Activated CD4-positive, alpha-beta T cell treated with anti-CD3 and anti-CD28 coated beads for 24 hours (primary cell): ENCODE data around the gene CD300A.

Source experiments
- DNase-seq, 2 donors: peaks; one replicate each; pipeline ENCODE4 v3.0.0-alpha.2; 2020; ENCODE audit warnings: low read depth in 2 of 2

The CD300A gene

DNA sequence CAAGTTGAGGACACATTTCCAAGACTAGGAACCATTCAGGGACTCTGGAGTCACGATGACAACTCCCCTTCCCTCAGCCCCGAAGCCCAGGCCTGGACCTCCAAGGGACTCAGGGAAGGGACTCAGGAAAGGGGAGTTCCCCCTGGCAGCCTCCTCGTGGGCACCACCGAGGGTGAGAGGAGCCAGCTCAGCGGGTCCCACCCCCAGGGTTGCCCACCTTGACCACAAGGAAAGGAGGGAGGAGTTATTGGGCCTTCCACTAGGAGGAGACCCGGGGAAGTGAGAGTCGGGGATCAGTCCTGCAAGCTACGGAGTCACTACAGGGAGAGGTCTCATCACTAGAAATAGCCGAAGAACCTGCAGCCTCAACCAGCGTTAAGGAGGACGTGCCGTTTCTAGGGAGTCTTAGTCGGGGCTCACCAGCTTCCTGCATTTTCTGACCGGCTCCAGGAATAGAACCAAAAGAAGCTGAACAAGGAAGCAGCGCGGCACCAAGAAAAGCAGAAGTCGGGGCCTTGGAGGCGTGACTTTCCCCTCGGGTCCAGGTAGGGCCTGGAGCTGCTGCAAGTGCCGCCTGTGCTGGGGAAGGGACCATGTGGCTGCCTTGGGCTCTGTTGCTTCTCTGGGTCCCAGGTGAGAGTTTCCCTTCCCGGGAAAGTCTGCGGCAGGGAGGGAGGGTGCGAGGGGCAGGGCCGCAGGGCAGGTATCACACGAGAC lies at the start of gene CD300A:
Gene CD300A, plus strand, starts transcription at position 524 of the 717 bp plus-strand sequence. Its CDS starts 70 bp downstream, at position 594.
- no peak for DNase-seq

- DNase-seq, result no peak
Observed at GRCh38 chr17:74417178-74418045, 49.0 kb upstream of the CD300A start.

DNA sequence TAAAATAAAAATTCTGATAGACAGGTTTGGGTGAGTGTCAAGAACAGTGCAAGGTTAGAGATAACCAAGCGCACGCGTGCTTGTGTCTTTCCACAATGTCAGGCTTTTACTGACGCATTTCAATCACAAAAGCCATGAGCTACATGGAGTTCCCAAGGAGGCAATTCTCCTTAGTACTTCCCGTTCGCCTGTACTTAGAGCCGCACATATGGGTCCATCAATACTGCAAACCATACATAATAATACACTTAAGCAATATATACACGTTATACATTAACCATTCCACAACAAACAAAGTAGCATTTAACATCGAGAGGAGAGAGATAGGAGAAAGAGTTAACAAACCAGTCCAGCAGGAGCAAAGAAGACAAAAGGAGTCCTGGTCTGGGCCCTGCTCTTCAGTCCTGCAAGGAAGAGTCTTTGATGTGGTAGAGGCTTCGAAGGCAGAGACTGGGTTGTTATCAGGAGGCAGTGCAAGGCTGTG lies 46.5 kb upstream of the CD300A start:
- no peak for DNase-seq

GRCh38 chr17:74424117-74424516 lies 42.3 kb upstream of the CD300A start:
- DNase-seq, result no peak

- no peak for DNase-seq
Observed at GRCh38 chr17:74424657-74425056, 41.8 kb upstream of the CD300A start.

- no peak for DNase-seq
Observed at GRCh38 chr17:74426551-74427047, 39.8 kb upstream of the CD300A start.

DNA sequence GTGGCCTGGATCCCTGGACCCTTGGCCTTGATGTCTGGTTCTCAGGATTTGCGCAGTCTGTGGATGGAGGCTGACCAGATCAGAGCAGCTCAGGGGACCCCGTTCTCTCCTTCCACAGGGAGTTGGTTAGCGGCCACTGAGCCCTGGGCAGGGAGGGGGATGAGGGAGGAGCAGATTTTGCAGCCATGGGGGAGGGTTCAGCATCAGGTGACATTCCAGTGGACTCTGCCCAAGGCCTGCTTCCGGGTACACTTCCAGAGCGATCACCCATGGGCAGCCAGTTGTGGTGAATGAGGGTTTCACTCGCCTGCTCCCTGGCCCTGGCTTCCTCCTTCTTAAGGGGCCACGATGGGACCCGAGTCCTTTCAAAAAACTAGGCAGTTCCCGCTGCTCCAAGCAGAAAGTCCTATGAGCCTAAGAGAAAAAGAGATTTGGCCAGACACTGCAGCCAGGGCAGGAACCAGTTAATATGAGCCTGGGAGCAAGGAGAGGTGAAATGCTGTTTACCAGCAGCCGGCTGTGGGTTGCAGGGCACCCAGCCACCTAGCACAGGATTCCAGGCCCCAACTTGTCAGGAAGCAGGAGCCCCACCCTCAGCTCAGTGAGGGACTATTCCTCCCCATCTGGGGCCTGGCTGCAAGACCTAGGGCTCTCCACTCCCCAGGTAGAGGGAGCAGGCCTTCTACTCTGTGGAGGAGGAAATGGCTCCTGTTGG lies 39.2 kb upstream of the CD300A start:
- DNase-seq, result no peak

DNA sequence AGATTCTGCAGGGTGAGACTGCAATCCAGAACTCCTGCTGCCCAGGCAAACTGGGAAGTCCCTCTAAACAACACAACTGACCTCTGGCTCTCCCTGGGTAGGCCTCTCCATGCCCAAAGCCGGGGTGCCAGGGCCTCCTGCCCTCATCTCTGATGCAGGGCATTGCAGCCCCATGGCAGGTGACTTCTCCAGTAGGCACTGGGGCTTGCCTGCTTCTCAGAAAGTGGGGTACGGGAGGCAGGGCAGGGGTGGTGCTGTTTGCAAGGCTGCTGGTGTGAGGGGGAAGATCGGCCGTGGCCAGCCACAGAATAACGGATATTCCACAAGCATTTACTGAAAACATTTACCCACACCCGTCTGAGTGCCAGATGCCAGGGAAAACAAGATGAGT lies 38.7 kb upstream of the CD300A start:
- DNase-seq, result no peak

- DNase-seq, result no peak
Observed at GRCh38 chr17:74429604-74430384, 36.6 kb upstream of the CD300A start.

- DNase-seq, result no peak
Observed at GRCh38 chr17:74430385-74430705, 36.1 kb upstream of the CD300A start.

DNA sequence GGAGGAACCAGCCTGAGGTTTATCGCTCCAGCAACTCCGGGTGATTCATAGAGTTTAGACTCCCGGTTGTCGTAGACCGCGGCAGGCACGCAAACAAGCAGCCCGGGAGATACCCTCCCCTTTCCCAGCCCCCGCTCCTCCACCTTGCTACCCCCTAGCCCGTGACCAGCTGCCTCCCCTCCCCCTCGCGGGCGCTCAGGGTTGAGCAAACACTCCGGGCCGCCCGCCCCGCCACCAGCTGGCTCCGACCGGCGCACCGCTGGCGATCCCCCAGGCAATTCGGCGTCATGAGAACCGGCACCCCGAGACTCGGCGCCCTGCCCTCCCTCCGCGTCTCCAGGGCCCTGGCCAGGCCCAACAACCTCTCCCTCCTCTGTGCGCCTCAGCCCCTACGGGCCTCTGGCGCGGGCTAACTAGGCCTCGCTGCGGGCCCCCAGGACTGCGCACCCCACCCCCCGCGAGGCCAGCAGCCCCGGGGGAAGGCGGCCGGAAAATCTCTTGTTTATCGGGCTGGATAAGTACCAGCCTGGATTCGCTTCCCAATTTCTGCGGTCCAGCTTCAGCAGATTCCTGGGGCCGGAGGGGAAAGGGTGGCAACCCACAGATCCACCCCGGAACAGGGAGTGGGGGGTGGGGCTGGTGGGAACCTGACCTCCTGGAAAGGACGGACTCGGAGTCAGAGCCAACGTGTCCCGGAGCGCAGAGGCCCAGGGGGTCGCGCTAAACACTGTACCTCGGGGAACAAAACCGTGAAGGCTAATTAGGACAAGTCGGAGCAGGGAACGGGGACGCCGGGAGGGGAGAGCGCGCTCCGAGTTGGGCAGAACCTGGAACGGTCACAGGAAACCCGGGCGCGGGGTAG lies 35.5 kb upstream of the CD300A start:
- DNase-seq, result no peak

DNA sequence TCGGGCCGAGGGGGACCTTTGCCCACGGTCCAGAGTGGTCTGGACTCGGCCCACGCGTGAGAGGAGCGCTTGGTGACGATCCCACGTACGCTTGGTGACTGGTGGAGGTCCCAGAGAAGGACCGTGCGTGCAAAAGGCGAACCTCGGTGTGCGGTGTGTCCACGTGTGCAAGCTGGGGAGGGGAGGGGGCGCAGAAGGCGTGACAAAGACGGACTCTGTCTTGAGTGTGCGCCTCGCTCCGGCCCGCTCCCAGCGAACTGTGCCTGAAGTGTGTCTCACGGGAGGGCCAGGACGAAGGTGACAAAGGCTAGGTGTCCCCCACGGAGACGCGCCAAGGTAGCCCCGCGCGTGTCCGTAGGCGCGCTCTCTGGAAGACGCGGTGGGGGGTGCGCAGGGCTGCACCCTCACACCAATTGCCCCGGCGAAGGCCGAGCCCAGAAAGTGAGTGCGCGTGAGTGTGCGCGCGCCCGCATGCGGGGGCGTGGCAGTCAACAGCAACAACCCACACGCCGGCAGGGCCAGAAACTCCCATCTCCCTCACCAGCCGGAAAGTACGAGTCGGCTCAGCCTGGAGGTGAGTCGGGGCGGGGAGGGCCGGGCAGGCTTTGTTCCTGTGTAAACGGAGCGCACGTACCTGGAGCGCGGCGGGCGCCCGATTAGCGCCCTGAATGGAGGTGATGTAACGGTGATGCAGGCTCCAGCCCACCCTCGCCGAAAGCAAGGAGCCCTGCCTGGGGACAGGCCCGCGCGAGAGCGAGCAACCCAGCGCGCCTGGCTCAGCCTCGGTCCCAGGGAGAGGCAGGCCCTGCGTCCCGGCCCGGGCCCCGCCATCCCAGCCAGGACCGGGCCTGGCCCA lies 34.6 kb upstream of the CD300A start, which contains the start of gene GPRC5C:
Gene GPRC5C, plus strand, starts transcription at position 521 of the 856 bp plus-strand sequence. CDS start 7,689 bp downstream, outside the sequence.
- peak in 1 of 2 donors; percentile 41 for DNase-seq

DNA sequence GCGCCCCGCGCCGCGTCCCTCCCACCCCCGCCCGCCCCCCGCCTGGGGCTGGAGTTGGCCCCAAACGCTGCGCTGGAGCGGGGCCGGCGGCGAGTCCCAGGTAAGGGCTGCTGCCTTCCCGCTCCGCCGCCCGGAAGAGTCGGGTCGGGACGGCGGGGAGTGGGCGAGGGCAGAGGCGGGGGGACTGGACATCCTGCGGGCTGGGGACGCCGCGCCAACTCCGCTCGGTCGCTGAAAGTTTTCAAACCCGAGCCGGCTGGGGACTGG lies 34.1 kb upstream of the CD300A start:
- no peak for DNase-seq

GRCh38 chr17:74432766-74433391 lies 33.6 kb upstream of the CD300A start:
- DNase-seq, result no peak

- DNase-seq, result no peak
Observed at GRCh38 chr17:74433421-74434121, 32.9 kb upstream of the CD300A start.

GRCh38 chr17:74435775-74436359 lies 30.6 kb upstream of the CD300A start:
- no peak for DNase-seq

DNA sequence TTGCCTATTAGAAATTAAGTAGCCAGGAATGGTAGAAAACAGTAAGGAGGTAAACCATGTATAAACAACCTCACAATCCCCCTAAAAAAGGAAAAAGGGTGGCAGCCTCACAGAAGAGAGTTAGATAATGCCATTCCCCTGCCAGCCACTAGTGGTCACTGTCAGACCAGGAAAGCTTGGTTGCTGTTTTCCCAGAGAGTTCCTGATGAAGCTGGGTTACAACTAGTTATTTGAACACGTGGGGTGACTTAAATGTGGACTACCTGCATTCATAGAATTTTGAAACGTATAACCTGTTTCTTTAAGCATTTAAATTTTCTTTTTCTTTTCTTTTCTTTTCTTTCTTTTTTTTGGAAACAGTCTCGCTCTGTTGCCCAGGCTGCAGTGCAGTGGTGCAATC lies 28.7 kb upstream of the CD300A start:
- no peak for DNase-seq
